Natural killer cell (primary cell): Measurements from ENCODE around the gene GNE. TPM values are rescaled to one million over a fixed set of nuclear protein-coding genes. Genes with fewer than 3 reads are reported as not detected.
"Not testable (repeated sequence)": the region's sequence is repeated elsewhere in the genome, so short reads cannot be mapped to it uniquely, and the experiment has no call there.

Experiments used
- ATAC-seq, 3 donors: fragments of 150-1000 bp in 2 of 3; fragments of 200-7000 bp in 1 of 3; cut with Tn5 transposase; 1 replicate in 1 of 3; 2 replicates in 2 of 3; pipeline ENCODE4 v1.10.0; 2021; ENCODE audit warnings: mild to moderate bottlenecking in 2 of 3, moderate library complexity in 2 of 3
- DNase-seq, 2 donors: peaks; one replicate each; pipeline versions ENCODE4 v3.0.0 to v3.0.0-alpha.2; 2013 to 2021; ENCODE audit warnings: mixed read lengths in 1 of 2
- H3K27ac ChIP-seq: one replicate; pipeline ENCODE4 v1.5.1; 2013; ENCODE audit warnings: mild to moderate bottlenecking, low read length
- H3K27me3 ChIP-seq: one replicate; pipeline ENCODE4 v1.6.1; 2013; ENCODE audit warnings: low read length; ENCODE audit not compliant: control insufficient read depth, insufficient read depth
- H3K36me3 ChIP-seq: one replicate; pipeline ENCODE4 v1.6.1; 2013; ENCODE audit warnings: low read length; ENCODE audit not compliant: control insufficient read depth, insufficient read depth
- H3K4me1 ChIP-seq: one replicate; pipeline ENCODE4 v1.6.1; 2013; ENCODE audit warnings: low read length; ENCODE audit not compliant: control insufficient read depth, insufficient read depth
- H3K4me3 ChIP-seq: one replicate; pipeline ENCODE4 v1.5.1; 2013; ENCODE audit warnings: low read length
- H3K9me3 ChIP-seq: one replicate; pipeline ENCODE4 v1.6.1; 2013; ENCODE audit warnings: low read length; ENCODE audit not compliant: control insufficient read depth, insufficient read depth
- H3K27ac Mint-ChIP-seq, 2 donors: one replicate each; pipeline ENCODE4 v1.8.0; 2022; ENCODE audit warnings: mild to moderate bottlenecking in 2 of 2, mixed read lengths in 2 of 2, moderate library complexity in 1 of 2
- H3K27me3 Mint-ChIP-seq, 2 donors: one replicate each; pipeline ENCODE4 v1.8.0; 2022; ENCODE audit warnings: low read depth in 2 of 2, mixed read lengths in 2 of 2
- H3K36me3 Mint-ChIP-seq: one replicate; pipeline ENCODE4 v1.8.0; 2022; ENCODE audit warnings: mixed read lengths
- H3K4me1 Mint-ChIP-seq, 2 donors: one replicate each; pipeline ENCODE4 v1.8.0; 2022; ENCODE audit warnings: mixed read lengths in 2 of 2
- H3K4me3 Mint-ChIP-seq: one replicate; pipeline ENCODE4 v1.8.0; 2022; ENCODE audit warnings: mild to moderate bottlenecking, moderate library complexity, mixed read lengths
- H3K9me3 Mint-ChIP-seq, 2 donors: one replicate each; pipeline ENCODE4 v1.8.0; 2022; ENCODE audit warnings: mixed read lengths in 2 of 2
- CTCF ChIP-seq: fragments of 200-600 bp; IDR thresholded peaks from one replicate; pipeline ENCODE4 v1.8.0; 2022; ENCODE audit warnings: antibody characterized with exemption
- WGBS: methylation state at CpG from one replicate; pipeline ENCODE4 v1.1.7; 2013; ENCODE audit warnings: missing lambda C conversion rate; ENCODE audit not compliant: insufficient coverage; 5-methylcytosine and 5-hydroxymethylcytosine counted together
- intact Hi-C: fragments of 100-400 bp; cut with micrococcal nuclease; formaldehyde crosslinking; loops from one replicate; pipeline ENCODE4 v1.14.2; 2022
- total RNA-seq, 4 donors: library from RNA; stranded (reverse); fragments of 120-200 nt in 1 of 4; gene quantifications; one replicate each; pipeline versions ENCODE4 v1.2.3 to v1.2.4, GENCODE V29; 2013 to 2022

GNE gene, protein sequence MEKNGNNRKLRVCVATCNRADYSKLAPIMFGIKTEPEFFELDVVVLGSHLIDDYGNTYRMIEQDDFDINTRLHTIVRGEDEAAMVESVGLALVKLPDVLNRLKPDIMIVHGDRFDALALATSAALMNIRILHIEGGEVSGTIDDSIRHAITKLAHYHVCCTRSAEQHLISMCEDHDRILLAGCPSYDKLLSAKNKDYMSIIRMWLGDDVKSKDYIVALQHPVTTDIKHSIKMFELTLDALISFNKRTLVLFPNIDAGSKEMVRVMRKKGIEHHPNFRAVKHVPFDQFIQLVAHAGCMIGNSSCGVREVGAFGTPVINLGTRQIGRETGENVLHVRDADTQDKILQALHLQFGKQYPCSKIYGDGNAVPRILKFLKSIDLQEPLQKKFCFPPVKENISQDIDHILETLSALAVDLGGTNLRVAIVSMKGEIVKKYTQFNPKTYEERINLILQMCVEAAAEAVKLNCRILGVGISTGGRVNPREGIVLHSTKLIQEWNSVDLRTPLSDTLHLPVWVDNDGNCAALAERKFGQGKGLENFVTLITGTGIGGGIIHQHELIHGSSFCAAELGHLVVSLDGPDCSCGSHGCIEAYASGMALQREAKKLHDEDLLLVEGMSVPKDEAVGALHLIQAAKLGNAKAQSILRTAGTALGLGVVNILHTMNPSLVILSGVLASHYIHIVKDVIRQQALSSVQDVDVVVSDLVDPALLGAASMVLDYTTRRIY
- total RNA-seq: 10 to 100 TPM; 10.6 to 12.4 (median 11.3) TPM
- total RNA-seq (2013): 14.8 TPM

GRCh38 chr9:36258208-36258995, at the start of gene GNE:
Gene GNE (minus strand): TSS chr9:36258448. CDS start chr9:36249355, 9,093 bp downstream.
- no peak for TF ChIP-seq CTCF
- ATAC-seq: peak; percentile 89 to 97 (median 91)
- 3% methylated on average over 73 of the region's 73 CpGs for whole genome bisulfite sequencing
- Mint-ChIP-seq H3K27ac (peak within 1 kb of the TSS; percentile 91 to 95), H3K9me3 (no peaks in the 10 kb centered on the region), H3K4me1 (peaks cover 6 to 15% of the 10 kb centered on the region in 2 donors), H3K4me3 (peak within 1 kb of the TSS; percentile 95), H3K27me3 (no peaks in the 10 kb centered on the region), H3K36me3 (no peaks in the 10 kb centered on the region)
- intact Hi-C loops: loop anchor here (1.0 kb wide), 1 partner anchor 68 kb away; the partner anchor contains the start of gene CLTA
- Histone ChIP-seq H3K4me1 (peaks cover 15% of the 10 kb centered on the region), H3K27me3 (no peaks in the 10 kb centered on the region), H3K9me3 (no peaks in the 10 kb centered on the region), H3K4me3 (peak within 1 kb of the TSS; percentile 69), H3K27ac (peak within 1 kb of the TSS; percentile 82), H3K36me3 (no peaks in the 10 kb centered on the region)
- DNase-seq: peak; percentile 97

- no peak for ATAC-seq
- no peak overlapping the region for H3K4me3 Mint-ChIP-seq
- H3K27ac Mint-ChIP-seq: no peak overlapping the region
Observed at GRCh38 chr9:36306471-36307306, 48.4 kb upstream of the GNE start.

DNA sequence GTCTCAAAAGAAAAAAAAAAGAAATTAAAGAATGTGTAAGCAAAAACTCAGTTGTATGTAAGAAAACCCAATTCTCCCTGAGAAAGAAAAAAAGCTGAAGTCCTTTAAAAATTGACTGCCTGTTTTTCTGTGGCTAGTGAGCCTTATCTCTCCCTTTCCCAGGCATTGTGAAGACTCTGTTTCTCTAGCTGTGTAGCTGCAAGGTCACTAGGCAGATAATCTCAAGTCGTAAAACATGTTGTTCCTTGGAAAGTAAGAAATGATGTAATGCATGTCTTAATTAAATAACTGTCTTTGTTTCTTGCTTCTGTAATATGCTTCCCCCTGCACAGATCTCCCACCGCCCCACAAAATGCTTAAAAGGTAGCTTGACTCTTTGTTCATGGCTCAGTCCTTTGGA, 46.1 kb upstream of the GNE start:
- H3K36me3 ChIP-seq, H3K4me3 ChIP-seq, H3K4me1 Mint-ChIP-seq, H3K9me3 Mint-ChIP-seq, H3K27ac Mint-ChIP-seq, H3K27me3 ChIP-seq, ATAC-seq, intact Hi-C loops, H3K4me1 ChIP-seq, H3K36me3 Mint-ChIP-seq, H3K4me3 Mint-ChIP-seq, DNase-seq, H3K9me3 ChIP-seq, H3K27me3 Mint-ChIP-seq, H3K27ac ChIP-seq: not testable (repeated sequence)
- WGBS: 96% methylated on average over 2 of the region's 2 CpGs

More at GRCh38 chr9:36306471-36307306, 48.4 kb upstream of the GNE start:
- intact Hi-C loops: no loop called here
- no peak for DNase-seq
- WGBS: 62% methylated on average over 8 of the region's 8 CpGs
- Histone ChIP-seq H3K27ac (no peak overlapping the region), H3K9me3 (no peaks in the 10 kb centered on the region), H3K27me3 (no peaks in the 10 kb centered on the region), H3K4me3 (no peak overlapping the region), H3K36me3 (no peaks in the 10 kb centered on the region), H3K4me1 (no peaks in the 10 kb centered on the region)
- no peak for TF ChIP-seq CTCF
- Mint-ChIP-seq H3K4me1 (no peaks in the 10 kb centered on the region), H3K9me3 (no peaks in the 10 kb centered on the region), H3K27me3 (no peaks in the 10 kb centered on the region), H3K36me3 (no peaks in the 10 kb centered on the region)
